Transverse colon (tissue), 4 donors: ENCODE measurements around the gene CES5A. TPM values are rescaled to one million over a fixed set of nuclear protein-coding genes. Genes with fewer than 3 reads are reported as not detected.

Experiments used
- DNase-seq: peaks from one replicate; pipeline ENCODE4 v3.0.0-alpha.2; 2019
- H3K27ac ChIP-seq, 4 donors: fragments of 200-600 bp; sonication (generic); 2 replicates each; pipeline ENCODE4 v1.5.1; 2016 to 2018; ENCODE audit warnings: inconsistent platforms in 4 of 4
- H3K27me3 ChIP-seq: fragments of 200-600 bp; sonication (generic); 2 replicates; pipeline ENCODE4 v1.5.1; 2017; ENCODE audit warnings: inconsistent platforms
- H3K36me3 ChIP-seq, 4 donors: fragments of 200-600 bp; sonication (generic); 2 replicates each; pipeline ENCODE4 v1.5.1; 2017 to 2019; ENCODE audit warnings: inconsistent platforms in 4 of 4
- H3K4me1 ChIP-seq, 4 donors: fragments of 200-600 bp; sonication (generic); 2 replicates each; pipeline ENCODE4 v1.5.1; 2017 to 2020; ENCODE audit warnings: inconsistent platforms in 4 of 4
- H3K4me3 ChIP-seq, 4 donors: fragments of 200-600 bp; sonication (generic); 1 replicate in 1 of 4; 2 replicates in 3 of 4; pipeline versions ENCODE4 v1.5.1 to v1.6.1; 2017 to 2019; ENCODE audit warnings: inconsistent platforms in 4 of 4
- H3K9me3 ChIP-seq, 2 donors: fragments of 200-600 bp; sonication (generic); 2 replicates each; pipeline ENCODE4 v1.5.1; 2017 to 2019; ENCODE audit warnings: inconsistent platforms in 2 of 2
- CTCF ChIP-seq, 5 experiments: fragments of 200-600 bp in 3 of 5; fragments of 450-650 bp in 2 of 5; sonication (generic) in 3 of 5; IDR thresholded peaks; 1 replicate in 2 of 5; 2 replicates in 3 of 5; pipeline ENCODE4 v1.5.1; 2016 to 2017; ENCODE audit warnings: antibody characterized with exemption in 5 of 5, inconsistent platforms in 3 of 5, mild to moderate bottlenecking in 2 of 5, moderate library complexity in 1 of 5
- EP300 ChIP-seq: sonication (generic); formaldehyde crosslinking; IDR thresholded peaks from one replicate; pipeline ENCODE4 v1.6.1; 2017; ENCODE audit warnings: antibody characterized with exemption, low read depth
- POLR2A ChIP-seq: fragments of 450-650 bp; IDR thresholded peaks from one replicate; pipeline ENCODE4 v1.6.1; 2016; ENCODE audit warnings: antibody characterized with exemption, mild to moderate bottlenecking, moderate library complexity
- POLR2AphosphoS5 ChIP-seq, 3 donors: sonication (generic); formaldehyde crosslinking; IDR thresholded peaks; one replicate each; pipeline ENCODE4 v1.6.1; 2016; ENCODE audit warnings: antibody characterized with exemption in 3 of 3
- WGBS, 2 donors: methylation state at CpG; one replicate each; pipeline ENCODE4 v1.1.5; 2018; ENCODE audit warnings: low coverage in 1 of 2; 5-methylcytosine and 5-hydroxymethylcytosine counted together
- in situ Hi-C, 4 donors: fragments of 200-750 bp; cut with MboI; loops; one replicate each; pipeline versions ENCODE4 v1.15.0 to v1.15.1; 2017; ENCODE audit warnings: low sequenced_read_pairs in 3 of 4, low pct_ligation_motif_present in 1 of 4, low pct_unique_long_range_greater_than_20kb in 1 of 4
- intact Hi-C: fragments of 100-400 bp; cut with DNase I; formaldehyde crosslinking; loops from one replicate; pipeline ENCODE4 v1.15.1; 2023; ENCODE audit warnings: low total_unique reads
- total RNA-seq, 4 donors: library from RNA; depleted of rRNA; stranded (reverse); fragments of >200 nt; gene quantifications; one replicate each; pipeline ENCODE4 v1.1.0, GENCODE V29; 2016

The CES5A gene
- total RNA-seq, 4 donors from 2014 or later, result not detected

GRCh38 chr16:55909876-55910275 is 34.7 kb upstream of the CES5A start:
- TF ChIP-seq POLR2AphosphoS5 (IDR thresholded peaks at IDR 0.05) (no peak), POLR2A (no peak), EP300 (no peak), CTCF (IDR thresholded peaks at IDR 0.05) (no peak)
- DNase-seq, result no peak
- no peaks in the 10 kb centered on the region for H3K36me3 ChIP-seq
- 83% methylated on average over 2 of the region's 2 CpGs; no CpG with 5 or more reads in 1 of the 2 donors for WGBS, 2 donors
- H3K27ac ChIP-seq, result no peak overlapping the region
- no peaks in the 10 kb centered on the region for H3K27me3 ChIP-seq
- H3K9me3 ChIP-seq, result no peaks in the 10 kb centered on the region
- intact Hi-C loops (no loop called here), in situ Hi-C loops (no loop called here)
- no peak overlapping the region for H3K4me3 ChIP-seq
- H3K4me1 ChIP-seq, result no peaks in the 10 kb centered on the region

- H3K27ac ChIP-seq, result no peak overlapping the region
- no peaks in the 10 kb centered on the region for H3K36me3 ChIP-seq
- H3K27me3 ChIP-seq, result no peaks in the 10 kb centered on the region
- 74 to 78% methylated on average over 4 of the region's 4 CpGs for WGBS, 2 donors
- TF ChIP-seq EP300, result no peak
- TF ChIP-seq POLR2A, result no peak
- no peak for TF ChIP-seq POLR2AphosphoS5 (IDR thresholded peaks at IDR 0.05)
- in situ Hi-C loops (no loop called here), intact Hi-C loops (no loop called here)
- H3K4me1 ChIP-seq, result no peaks in the 10 kb centered on the region
- no peak for DNase-seq
- H3K9me3 ChIP-seq, result no peaks in the 10 kb centered on the region
- no peak overlapping the region for H3K4me3 ChIP-seq
Observed at GRCh38 chr16:55908641-55909040, 33.5 kb upstream of the CES5A start.

- in situ Hi-C loops (no loop called here), intact Hi-C loops (no loop called here)
- Histone ChIP-seq H3K27me3 (no peaks in the 10 kb centered on the region), H3K4me1 (no peaks in the 10 kb centered on the region), H3K27ac (no peak overlapping the region), H3K4me3 (no peak overlapping the region), H3K36me3 (no peaks in the 10 kb centered on the region), H3K9me3 (no peaks in the 10 kb centered on the region)
- 76% methylated on average over 3 of the region's 3 CpGs; no CpG with 5 or more reads in 1 of the 2 donors for WGBS, 2 donors
- DNase-seq, result no peak
- TF ChIP-seq POLR2A (no peak), POLR2AphosphoS5 (IDR thresholded peaks at IDR 0.05) (no peak), CTCF (IDR thresholded peaks at IDR 0.05) (no peak), EP300 (no peak)
Observed at GRCh38 chr16:55907661-55908060, 32.5 kb upstream of the CES5A start.

- in situ Hi-C loops, result no loop called here
- DNase-seq, result no peak
- H3K4me1 ChIP-seq, result no peaks in the 10 kb centered on the region
- TF ChIP-seq POLR2A, result no peak
- no peak for TF ChIP-seq CTCF (IDR thresholded peaks at IDR 0.05)
- no peak for TF ChIP-seq EP300
- no peak for TF ChIP-seq POLR2AphosphoS5 (IDR thresholded peaks at IDR 0.05)
- H3K4me3 ChIP-seq, result no peak overlapping the region
- no peaks in the 10 kb centered on the region for H3K9me3 ChIP-seq
- intact Hi-C loops, result no loop called here
- H3K27me3 ChIP-seq, result no peaks in the 10 kb centered on the region
- WGBS, 2 donors, result 78% methylated on average over 6 of the region's 6 CpGs; no CpG with 5 or more reads in 1 of the 2 donors
- no peaks in the 10 kb centered on the region for H3K36me3 ChIP-seq
- H3K27ac ChIP-seq, result no peak overlapping the region
Observed at GRCh38 chr16:55906123-55906522, 30.9 kb upstream of the CES5A start.

GRCh38 chr16:55905651-55906050 is 30.5 kb upstream of the CES5A start:
- H3K36me3 ChIP-seq, result no peaks in the 10 kb centered on the region
- DNase-seq, result no peak
- no peak overlapping the region for H3K4me3 ChIP-seq
- 73 to 81% methylated on average over 7 of the region's 7 CpGs for WGBS, 2 donors
- no peak for TF ChIP-seq POLR2AphosphoS5 (IDR thresholded peaks at IDR 0.05)
- TF ChIP-seq POLR2A, result no peak
- TF ChIP-seq CTCF (IDR thresholded peaks at IDR 0.05), result no peak
- no peak for TF ChIP-seq EP300
- intact Hi-C loops (no loop called here), in situ Hi-C loops (no loop called here)
- H3K9me3 ChIP-seq, result no peaks in the 10 kb centered on the region
- H3K27ac ChIP-seq, result no peak overlapping the region
- H3K27me3 ChIP-seq, result no peaks in the 10 kb centered on the region
- H3K4me1 ChIP-seq, result no peaks in the 10 kb centered on the region
